HepG2 (cell line): ENCODE data around the gene MEGF11. TPM values are rescaled to one million over a fixed set of nuclear protein-coding genes. Genes with fewer than 3 reads are reported as not detected.

Experiments
- ATAC-seq: fragments of 200-7000 bp; cut with Tn5 transposase; 3 replicates; pipeline ENCODE4 v1.9.1; 2020; ENCODE audit warnings: mild to moderate bottlenecking, moderate library complexity
- BruUV-seq: library from RNA; stranded (reverse); fragments of 400-500 nt; replicated peaks from 2 replicates; lab custom pipeline; 2021; lab: Mats Ljungman, UMichigan
- CTCF ChIA-PET: fragments of 300-600 bp; formaldehyde crosslinking; extraction: SDS; loops from one replicate; lab custom pipeline; 2021; ENCODE audit warnings: low total read pairs, inconsistent platforms, low intra/inter-chr PET ratio; lab: Yijun Ruan, JAX
- POLR2A ChIA-PET: fragments of 350-600 bp; sonication (Branson Sonifier 250); formaldehyde crosslinking; loops from one replicate; lab custom pipeline; 2020; ENCODE audit warnings: antibody characterized with exemption, inconsistent platforms; lab: Yijun Ruan, JAX
- DNase-seq: peaks from one replicate; pipeline ENCODE4 v3.0.0-alpha.2; 2015; ENCODE audit warnings: low spot score
- FAIRE-seq: peaks from 3 replicates; lab custom pipeline; 2011; peaks lifted over from hg19 to GRCh38; lab: Jason Lieb, UNC
- H2AFZ ChIP-seq: one replicate; pipeline ENCODE4 v1.6.1; 2011; ENCODE audit warnings: low read length, inconsistent platforms
- H3K27ac ChIP-seq: fragments of 300-600 bp; 3 replicates; pipeline ENCODE4 v1.8.0; 2011; ENCODE audit warnings: mixed run types, mild to moderate bottlenecking, mixed read lengths, low read length, inconsistent platforms; ENCODE audit not compliant: insufficient read depth; ENCODE audit errors: extremely low read length
- H3K27me3 ChIP-seq, 2 experiments: fragments of 200-600 bp in 1 of 2; 2 replicates in 1 of 2; 3 replicates in 1 of 2; pipeline versions ENCODE4 v1.6.0 to v1.8.0; 2011; ENCODE audit warnings: low read length in 2 of 2, mild to moderate bottlenecking in 2 of 2, moderate library complexity in 2 of 2, inconsistent platforms in 1 of 2; ENCODE audit not compliant: insufficient read depth in 2 of 2, control insufficient read depth in 1 of 2
- H3K36me3 ChIP-seq, 2 experiments: fragments of 200-600 bp in 1 of 2; replicated peaks in 1 of 2; 2 replicates in 1 of 2; 3 replicates in 1 of 2; pipeline versions ENCODE4 v1.5.1 to v1.8.0; 2011; ENCODE audit warnings: low read length in 2 of 2, inconsistent platforms in 1 of 2; ENCODE audit not compliant: insufficient read depth in 2 of 2, control insufficient read depth in 1 of 2
- H3K4me1 ChIP-seq: 2 replicates; pipeline ENCODE4 v1.5.1; 2012; ENCODE audit warnings: low read length, inconsistent platforms; ENCODE audit not compliant: insufficient read depth
- H3K4me2 ChIP-seq: 2 replicates; pipeline ENCODE4 v1.6.0; 2011; ENCODE audit warnings: low read depth, low read length, inconsistent platforms
- H3K4me3 ChIP-seq, 3 experiments: fragments of 200-600 bp in 1 of 3; sonication (generic), shearing (Covaris generic) in 1 of 3; replicated peaks in 1 of 3; 2 replicates each; pipeline ENCODE4 v1.5.1; 2011 to 2016; ENCODE audit warnings: low read length in 3 of 3, inconsistent platforms in 2 of 3, low read depth in 2 of 3, mild to moderate bottlenecking in 2 of 3, control low read depth in 1 of 3, mixed read lengths in 1 of 3; ENCODE audit not compliant: insufficient read depth in 1 of 3
- H3K79me2 ChIP-seq: one replicate; pipeline ENCODE4 v1.6.1; 2011; ENCODE audit warnings: low read length, inconsistent platforms; ENCODE audit not compliant: insufficient read depth
- H3K9ac ChIP-seq: 2 replicates; pipeline ENCODE4 v1.6.0; 2011; ENCODE audit warnings: mild to moderate bottlenecking, low read depth, low read length, inconsistent platforms; ENCODE audit not compliant: insufficient read depth
- H3K9me3 ChIP-seq: 2 replicates; pipeline ENCODE4 v1.5.1; 2012; ENCODE audit warnings: mild to moderate bottlenecking, low read length
- H4K20me1 ChIP-seq: 2 replicates; pipeline ENCODE4 v1.6.0; 2011; ENCODE audit warnings: inconsistent platforms, mild to moderate bottlenecking, low read length, moderate library complexity; ENCODE audit not compliant: insufficient read depth
- CBFB ChIP-seq: sonication (generic); formaldehyde crosslinking; IDR thresholded peaks from 2 replicates; pipeline ENCODE4 v1.4.0; 2020; ENCODE audit warnings: missing genetic modification reagents
- POLR2AphosphoS2 ChIP-seq: IDR thresholded peaks from 2 replicates; pipeline ENCODE4 v1.6.1; 2011; ENCODE audit warnings: low read depth, low read length, improper control_type of control experiment
- RBFOX2 ChIP-seq: fragments of 200-400 bp; formaldehyde crosslinking; IDR thresholded peaks from 2 replicates; pipeline ENCODE4 v1.6.1; 2017; ENCODE audit warnings: low read depth, mild to moderate bottlenecking, low read length
- RNF2 ChIP-seq: fragments of 450-650 bp; conservative IDR thresholded peaks from 2 replicates; pipeline ENCODE4 v1.6.1; 2016; ENCODE audit warnings: low read depth
- ZNF263 ChIP-seq: sonication (generic); formaldehyde crosslinking; IDR thresholded peaks from 2 replicates; pipeline ENCODE4 v1.4.0; 2020; ENCODE audit warnings: missing genetic modification reagents
- ZNF562 ChIP-seq: sonication (generic); formaldehyde crosslinking; IDR thresholded peaks from 2 replicates; pipeline ENCODE4 v1.8.0; 2022; ENCODE audit warnings: missing genetic modification reagents, borderline replicate concordance
- ZNF709 ChIP-seq: sonication (generic); formaldehyde crosslinking; IDR thresholded peaks from 2 replicates; pipeline ENCODE4 v1.5.0; 2020; ENCODE audit warnings: mild to moderate bottlenecking, missing genetic modification reagents
- ZNF746 ChIP-seq: sonication (generic); formaldehyde crosslinking; IDR thresholded peaks from 2 replicates; pipeline ENCODE4 v1.8.0; 2022; ENCODE audit warnings: mild to moderate bottlenecking, missing genetic modification reagents
- ZSCAN12 ChIP-seq: sonication (generic); formaldehyde crosslinking; IDR thresholded peaks from 2 replicates; pipeline ENCODE4 v1.9.0; 2021; ENCODE audit warnings: mild to moderate bottlenecking, missing genetic modification reagents
- WGBS: methylation state at CpG from one replicate; pipeline ENCODE4 v1.1.6; 2017; ENCODE audit warnings: low lambda C conversion rate; 5-methylcytosine and 5-hydroxymethylcytosine counted together
- in situ Hi-C: cut with HindIII; loops from 2 replicates; pipeline ENCODE4 v1.10.0; 2017; ENCODE audit warnings: low pct_unique_long_range_greater_than_20kb; ENCODE audit not compliant: extremely low pct_ligation_motif_present
- intact Hi-C: fragments of 100-400 bp; cut with micrococcal nuclease; formaldehyde crosslinking; loops from one replicate; pipeline ENCODE4 v1.10.0; 2022; ENCODE audit not compliant: unreplicated experiment
- polyA plus RNA-seq, 8 experiments: library from polyadenylated mRNA; depleted of rRNA in 3 of 8; stranded (reverse) in 7 of 8; unstranded in 1 of 8; fragments of >200 nt; fragmentation: Illumina TruSeq in 4 of 8; extraction: Trizol in 4 of 8; gene quantifications; 2 replicates each; pipeline versions ENCODE4 v1.2.1 to v1.2.3, GENCODE V29; 2011 to 2016; ENCODE audit warnings: low read depth in 4 of 8, missing spikeins in 1 of 8, mixed read lengths in 1 of 8; ENCODE audit not compliant: insufficient read depth in 1 of 8
- total RNA-seq, 5 experiments: library from RNA; depleted of rRNA; stranded (reverse); fragments of >200 nt; fragmentation: Illumina TruSeq; extraction: Trizol; gene quantifications; 2 replicates each; pipeline ENCODE4 v1.2.3, GENCODE V29; 2016; ENCODE audit warnings: low read depth in 1 of 5
- TF ChIP-seq, protein P1 (sequence below): sonication (generic); formaldehyde crosslinking; IDR thresholded peaks from 2 replicates; pipeline ENCODE4 v1.4.0; 2020; ENCODE audit warnings: missing genetic modification reagents, borderline replicate concordance
- TF ChIP-seq, protein P2 (sequence below): sonication (generic); formaldehyde crosslinking; IDR thresholded peaks from 2 replicates; pipeline ENCODE4 v1.8.0; 2022; ENCODE audit warnings: mild to moderate bottlenecking, missing genetic modification reagents; ENCODE audit not compliant: insufficient replicate concordance
- TF ChIP-seq, protein P3 (sequence below): sonication (generic); formaldehyde crosslinking; IDR thresholded peaks from 2 replicates; pipeline ENCODE4 v1.4.0; 2020; ENCODE audit warnings: missing genetic modification reagents
- TF ChIP-seq, protein P4 (sequence below): sonication (generic); formaldehyde crosslinking; IDR thresholded peaks from 2 replicates; pipeline ENCODE4 v1.4.0; 2020; ENCODE audit warnings: missing genetic modification reagents, low read depth, mild to moderate bottlenecking, borderline replicate concordance
- TF ChIP-seq, protein P5 (sequence below): sonication (generic); formaldehyde crosslinking; IDR thresholded peaks from 2 replicates; pipeline ENCODE4 v1.4.0; 2020; ENCODE audit warnings: missing genetic modification reagents

MEGF11 gene
- total and polyA plus RNA-seq, 2 of the 13 experiments (the other 11 are each of a cell fraction or from before 2014, with no cell fraction given) = not detected

DNA sequence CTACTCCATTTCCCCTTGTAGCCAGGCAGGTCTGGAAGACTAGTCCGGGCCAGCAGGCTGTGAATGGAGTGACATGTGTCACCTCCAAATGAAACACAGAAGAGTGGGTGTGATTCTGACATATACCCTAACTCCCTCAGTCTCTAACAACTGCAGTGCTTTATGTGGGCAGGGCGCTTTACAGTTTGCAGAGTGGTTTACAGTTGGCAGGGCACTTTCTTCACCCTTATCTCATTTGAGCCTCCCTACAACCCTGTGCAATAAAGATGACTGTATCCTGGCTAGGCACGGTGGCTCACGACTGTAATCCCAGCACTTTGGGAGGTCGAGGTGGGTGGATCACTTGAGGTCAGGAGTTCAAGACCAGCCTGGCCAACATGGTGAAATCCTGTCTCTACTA is 208.0 kb downstream of the MEGF11 start:
- no peak for ATAC-seq
- CTCF ChIA-PET = no interaction called here
- Histone ChIP-seq H3K4me2 (no peak overlapping the region), H3K9me3 (no peaks in the 10 kb centered on the region), H3K4me3 (no peak overlapping the region), H3K36me3 (no peaks in the 10 kb centered on the region), H3K27ac (no peak overlapping the region), H3K27me3 (peaks cover under 1 to 14% of the 10 kb centered on the region in 2 experiments; a peak in 3 of 5 replicates), H3K4me1 (peaks cover 16% of the 10 kb centered on the region), H3K79me2 (no peaks in the 10 kb centered on the region), H3K9ac (no peak overlapping the region), H2AFZ (no peak overlapping the region), H4K20me1 (no peaks in the 10 kb centered on the region)
- DNase-seq = no peak
- in situ Hi-C loops = no loop called here
- POLR2A ChIA-PET = no interaction called here
- BruUV-seq = no TSS peak
- TF ChIP-seq, protein P1, sequence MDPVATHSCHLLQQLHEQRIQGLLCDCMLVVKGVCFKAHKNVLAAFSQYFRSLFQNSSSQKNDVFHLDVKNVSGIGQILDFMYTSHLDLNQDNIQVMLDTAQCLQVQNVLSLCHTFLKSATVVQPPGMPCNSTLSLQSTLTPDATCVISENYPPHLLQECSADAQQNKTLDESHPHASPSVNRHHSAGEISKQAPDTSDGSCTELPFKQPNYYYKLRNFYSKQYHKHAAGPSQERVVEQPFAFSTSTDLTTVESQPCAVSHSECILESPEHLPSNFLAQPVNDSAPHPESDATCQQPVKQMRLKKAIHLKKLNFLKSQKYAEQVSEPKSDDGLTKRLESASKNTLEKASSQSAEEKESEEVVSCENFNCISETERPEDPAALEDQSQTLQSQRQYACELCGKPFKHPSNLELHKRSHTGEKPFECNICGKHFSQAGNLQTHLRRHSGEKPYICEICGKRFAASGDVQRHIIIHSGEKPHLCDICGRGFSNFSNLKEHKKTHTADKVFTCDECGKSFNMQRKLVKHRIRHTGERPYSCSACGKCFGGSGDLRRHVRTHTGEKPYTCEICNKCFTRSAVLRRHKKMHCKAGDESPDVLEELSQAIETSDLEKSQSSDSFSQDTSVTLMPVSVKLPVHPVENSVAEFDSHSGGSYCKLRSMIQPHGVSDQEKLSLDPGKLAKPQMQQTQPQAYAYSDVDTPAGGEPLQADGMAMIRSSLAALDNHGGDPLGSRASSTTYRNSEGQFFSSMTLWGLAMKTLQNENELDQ = no peak
- TF ChIP-seq, protein P2, sequence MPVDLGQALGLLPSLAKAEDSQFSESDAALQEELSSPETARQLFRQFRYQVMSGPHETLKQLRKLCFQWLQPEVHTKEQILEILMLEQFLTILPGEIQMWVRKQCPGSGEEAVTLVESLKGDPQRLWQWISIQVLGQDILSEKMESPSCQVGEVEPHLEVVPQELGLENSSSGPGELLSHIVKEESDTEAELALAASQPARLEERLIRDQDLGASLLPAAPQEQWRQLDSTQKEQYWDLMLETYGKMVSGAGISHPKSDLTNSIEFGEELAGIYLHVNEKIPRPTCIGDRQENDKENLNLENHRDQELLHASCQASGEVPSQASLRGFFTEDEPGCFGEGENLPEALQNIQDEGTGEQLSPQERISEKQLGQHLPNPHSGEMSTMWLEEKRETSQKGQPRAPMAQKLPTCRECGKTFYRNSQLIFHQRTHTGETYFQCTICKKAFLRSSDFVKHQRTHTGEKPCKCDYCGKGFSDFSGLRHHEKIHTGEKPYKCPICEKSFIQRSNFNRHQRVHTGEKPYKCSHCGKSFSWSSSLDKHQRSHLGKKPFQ (CRISPR knock-in tag) = no peak
- TF ChIP-seq, protein P3, sequence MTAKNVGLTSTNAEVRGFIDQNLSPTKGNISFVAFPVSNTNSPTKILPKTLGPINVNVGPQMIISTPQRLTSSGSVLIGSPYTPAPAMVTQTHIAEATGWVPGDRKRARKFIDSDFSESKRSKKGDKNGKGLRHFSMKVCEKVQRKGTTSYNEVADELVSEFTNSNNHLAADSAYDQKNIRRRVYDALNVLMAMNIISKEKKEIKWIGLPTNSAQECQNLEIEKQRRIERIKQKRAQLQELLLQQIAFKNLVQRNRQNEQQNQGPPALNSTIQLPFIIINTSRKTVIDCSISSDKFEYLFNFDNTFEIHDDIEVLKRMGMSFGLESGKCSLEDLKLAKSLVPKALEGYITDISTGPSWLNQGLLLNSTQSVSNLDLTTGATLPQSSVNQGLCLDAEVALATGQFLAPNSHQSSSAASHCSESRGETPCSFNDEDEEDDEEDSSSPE (CRISPR knock-in tag) = no peak
- TF ChIP-seq ZSCAN12 (no peak), CBFB (CRISPR knock-in tag) (no peak), ZNF263 (CRISPR knock-in tag) (no peak), RBFOX2 (no peak), ZNF562 (CRISPR knock-in tag) (no peak), ZNF746 (CRISPR knock-in tag) (no peak), RNF2 (no peak), POLR2AphosphoS2 (no peak), ZNF709 (CRISPR knock-in tag) (no peak)
- TF ChIP-seq, protein P4, sequence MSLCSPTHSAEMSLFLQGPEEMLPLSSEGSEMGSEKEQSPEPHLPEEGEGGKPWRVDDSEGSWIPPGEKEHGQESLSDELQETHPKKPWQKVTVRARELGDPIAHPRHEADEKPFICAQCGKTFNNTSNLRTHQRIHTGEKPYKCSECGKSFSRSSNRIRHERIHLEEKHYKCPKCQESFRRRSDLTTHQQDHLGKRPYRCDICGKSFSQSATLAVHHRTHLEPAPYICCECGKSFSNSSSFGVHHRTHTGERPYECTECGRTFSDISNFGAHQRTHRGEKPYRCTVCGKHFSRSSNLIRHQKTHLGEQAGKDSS (CRISPR knock-in tag) = no peak
- TF ChIP-seq, protein P5, sequence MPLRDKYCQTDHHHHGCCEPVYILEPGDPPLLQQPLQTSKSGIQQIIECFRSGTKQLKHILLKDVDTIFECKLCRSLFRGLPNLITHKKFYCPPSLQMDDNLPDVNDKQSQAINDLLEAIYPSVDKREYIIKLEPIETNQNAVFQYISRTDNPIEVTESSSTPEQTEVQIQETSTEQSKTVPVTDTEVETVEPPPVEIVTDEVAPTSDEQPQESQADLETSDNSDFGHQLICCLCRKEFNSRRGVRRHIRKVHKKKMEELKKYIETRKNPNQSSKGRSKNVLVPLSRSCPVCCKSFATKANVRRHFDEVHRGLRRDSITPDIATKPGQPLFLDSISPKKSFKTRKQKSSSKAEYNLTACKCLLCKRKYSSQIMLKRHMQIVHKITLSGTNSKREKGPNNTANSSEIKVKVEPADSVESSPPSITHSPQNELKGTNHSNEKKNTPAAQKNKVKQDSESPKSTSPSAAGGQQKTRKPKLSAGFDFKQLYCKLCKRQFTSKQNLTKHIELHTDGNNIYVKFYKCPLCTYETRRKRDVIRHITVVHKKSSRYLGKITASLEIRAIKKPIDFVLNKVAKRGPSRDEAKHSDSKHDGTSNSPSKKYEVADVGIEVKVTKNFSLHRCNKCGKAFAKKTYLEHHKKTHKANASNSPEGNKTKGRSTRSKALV (CRISPR knock-in tag) = no peak
- no peak for FAIRE-seq
- intact Hi-C loops = no loop called here
- WGBS = 18% methylated on average over 4 of the region's 5 CpGs
